G401 (cell line): Measurements from ENCODE around the gene CAMK2G. TPM values are rescaled to one million over a fixed set of nuclear protein-coding genes. Genes with fewer than 3 reads are reported as not detected.

ENCODE experiments used
- DNase-seq: peaks from one replicate; pipeline ENCODE4 v3.0.0-alpha.2; 2015; ENCODE audit warnings: low spot score
- in situ Hi-C: cut with HindIII; loops from 2 replicates; pipeline ENCODE4 v1.10.0; 2016; ENCODE audit warnings: low sequenced_read_pairs, mixed read lengths
- total RNA-seq: library from RNA; depleted of rRNA; stranded (reverse); fragments of >200 nt; shearing (Covaris generic); gene quantifications from 2 replicates; pipeline ENCODE4 v1.2.3, GENCODE V29; 2014; rRNA removed

Gene CAMK2G
- total RNA-seq, 1 experiment from 2014 or later, result 11.8 TPM

DNA sequence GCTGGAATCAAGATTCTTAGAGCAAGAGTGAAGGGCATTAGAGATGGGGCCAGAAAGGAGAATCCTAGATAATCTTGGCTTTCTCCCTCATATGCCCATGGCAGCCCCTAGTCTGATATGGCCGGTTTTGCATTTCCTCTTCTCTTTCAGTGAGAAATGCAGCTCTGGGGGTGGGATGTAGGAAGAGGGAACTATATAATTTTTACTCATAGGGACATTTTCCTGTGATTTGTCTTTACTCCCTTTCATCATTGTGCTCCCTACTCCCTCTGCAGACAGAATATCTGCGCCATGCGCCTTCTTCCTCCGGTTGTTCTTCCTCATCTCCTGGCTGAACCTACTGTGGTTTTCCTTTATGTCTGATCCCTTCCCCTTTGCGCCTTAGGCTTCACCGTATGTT is 109.3 kb downstream of the CAMK2G start:
- no peak for DNase-seq
- in situ Hi-C loops, result no loop called here

DNA sequence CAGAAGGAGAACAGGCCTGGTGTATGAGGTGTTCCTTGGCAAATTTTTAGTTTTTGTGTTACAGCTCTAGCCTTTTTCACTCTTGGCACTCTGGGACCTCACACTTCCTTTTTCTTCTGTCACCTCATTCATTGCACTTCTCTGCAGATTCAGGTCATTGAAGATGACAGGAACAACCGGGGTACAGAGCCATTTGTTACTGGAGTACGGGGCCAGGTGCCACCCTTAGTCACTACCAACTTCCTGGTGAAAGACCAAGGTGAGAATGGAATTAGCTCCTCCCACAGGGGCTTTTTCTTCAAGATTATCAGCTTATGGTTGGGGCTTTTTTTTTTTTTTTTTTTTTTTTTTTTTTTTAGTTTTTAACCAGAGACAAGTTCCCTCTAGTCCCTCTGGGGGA is 111.0 kb downstream of the CAMK2G start:
- in situ Hi-C loops, result no loop called here
- DNase-seq, result no peak

DNA sequence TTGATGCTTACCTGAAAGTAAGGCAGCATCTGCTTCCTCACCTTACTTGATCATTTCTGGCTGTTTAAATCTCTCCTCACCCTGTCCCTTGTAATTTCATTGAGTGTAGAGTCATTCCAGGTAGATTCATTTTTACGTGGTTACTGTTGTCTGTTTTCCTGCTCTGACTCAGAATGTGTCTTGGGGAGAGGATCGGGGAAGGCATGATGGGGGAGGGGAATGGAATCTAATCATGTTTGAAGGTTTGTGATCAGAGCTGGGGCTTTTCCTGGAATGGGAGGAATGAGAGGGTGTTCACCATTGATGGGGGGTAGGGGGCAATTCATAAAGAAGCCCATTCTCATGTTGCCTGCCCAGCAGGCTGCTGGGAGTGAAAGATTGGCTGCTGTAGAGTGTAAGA is 111.4 kb downstream of the CAMK2G start:
- in situ Hi-C loops, result no loop called here
- no peak for DNase-seq

Other genes with a start within 250 kb of the CAMK2G start
- gene MYOZ1, start 233.1 kb downstream of the CAMK2G start, total RNA-seq, result 1.2 TPM in 1 of 2 replicates, not detected in the other
- not detected in 2 replicates for gene SYNPO2L, start 218.5 kb downstream of the CAMK2G start, total RNA-seq
- gene AGAP5, start 176.4 kb downstream of the CAMK2G start, total RNA-seq, result 0.55 and 1.5 TPM in 2 replicates
- gene SEC24C, start 130.2 kb downstream of the CAMK2G start, total RNA-seq, result 49.0 and 54.4 TPM in 2 replicates
- gene CHCHD1, start 92.5 kb downstream of the CAMK2G start, total RNA-seq, result 65.5 and 76.8 TPM in 2 replicates
- gene ZSWIM8, start 88.9 kb downstream of the CAMK2G start, total RNA-seq, result 22.8 and 30.6 TPM in 2 replicates
- 3.7 and 6.9 TPM in 2 replicates for gene NDST2, start 63.0 kb downstream of the CAMK2G start, total RNA-seq
- 124 and 143 TPM in 2 replicates for gene PLAU, start 36.6 kb upstream of the CAMK2G start, total RNA-seq
- gene VCL, start 123.6 kb upstream of the CAMK2G start, total RNA-seq, result 310 and 384 TPM in 2 replicates